Mesothelial cell of epicardium (in vitro differentiated cells): ENCODE measurements around the gene BTLA. TPM values are rescaled to one million over a fixed set of nuclear protein-coding genes. Genes with fewer than 3 reads are reported as not detected.

Source experiments
- DNase-seq, 2 experiments: peaks; one replicate each; pipeline ENCODE4 v3.0.0; 2021; ENCODE audit warnings: low spot score in 2 of 2; ENCODE audit not compliant: unreplicated experiment in 2 of 2
- H3K27ac Mint-ChIP-seq: 2 replicates; pipeline ENCODE4 v1.8.0; 2021; ENCODE audit warnings: mixed read lengths
- H3K27me3 Mint-ChIP-seq: 2 replicates; pipeline ENCODE4 v1.8.0; 2021; ENCODE audit warnings: low read depth, mixed read lengths
- H3K36me3 Mint-ChIP-seq: 2 replicates; pipeline ENCODE4 v1.8.0; 2021; ENCODE audit warnings: mixed read lengths
- H3K4me1 Mint-ChIP-seq: 2 replicates; pipeline ENCODE4 v1.8.0; 2021; ENCODE audit warnings: mixed read lengths
- H3K4me3 Mint-ChIP-seq: 2 replicates; pipeline ENCODE4 v1.8.0; 2021; ENCODE audit warnings: mild to moderate bottlenecking, moderate library complexity, mixed read lengths
- H3K9me3 Mint-ChIP-seq: 2 replicates; pipeline ENCODE4 v1.8.0; 2021; ENCODE audit warnings: mixed read lengths
- CTCF ChIP-seq: fragments of 200-600 bp; sonication (generic); IDR thresholded peaks from one replicate; pipeline ENCODE4 v1.5.0; 2021; ENCODE audit warnings: antibody characterized with exemption; ENCODE audit not compliant: unreplicated experiment
- total RNA-seq: library from RNA; stranded (reverse); gene quantifications from 3 replicates; pipeline ENCODE4 v1.2.1, GENCODE V29; 2021

BTLA gene
- total RNA-seq, 1 donor from 2014 or later, result not detected

GRCh38 chr3:112472691-112473090, 26.6 kb downstream of the BTLA start:
- TF ChIP-seq CTCF, result no peak
- no peak for DNase-seq
- H3K4me1 Mint-ChIP-seq, result no peaks in the 10 kb centered on the region
- H3K27ac Mint-ChIP-seq, result no peak overlapping the region
- H3K4me3 Mint-ChIP-seq, result no peak overlapping the region
- no peaks in the 10 kb centered on the region for H3K9me3 Mint-ChIP-seq
- H3K27me3 Mint-ChIP-seq, result no peaks in the 10 kb centered on the region
- no peaks in the 10 kb centered on the region for H3K36me3 Mint-ChIP-seq

- no peak for DNase-seq
- no peak overlapping the region for H3K27ac Mint-ChIP-seq
- TF ChIP-seq CTCF, result no peak
- H3K27me3 Mint-ChIP-seq, result no peaks in the 10 kb centered on the region
- no peaks in the 10 kb centered on the region for H3K4me1 Mint-ChIP-seq
- no peak overlapping the region for H3K4me3 Mint-ChIP-seq
- H3K9me3 Mint-ChIP-seq, result no peaks in the 10 kb centered on the region
- no peaks in the 10 kb centered on the region for H3K36me3 Mint-ChIP-seq
Observed at GRCh38 chr3:112471596-112472325, 27.5 kb downstream of the BTLA start.

GRCh38 chr3:112470788-112471187, 28.5 kb downstream of the BTLA start:
- no peaks in the 10 kb centered on the region for H3K36me3 Mint-ChIP-seq
- no peaks in the 10 kb centered on the region for H3K27me3 Mint-ChIP-seq
- no peak overlapping the region for H3K4me3 Mint-ChIP-seq
- TF ChIP-seq CTCF, result no peak
- no peak overlapping the region for H3K27ac Mint-ChIP-seq
- no peak for DNase-seq
- no peaks in the 10 kb centered on the region for H3K4me1 Mint-ChIP-seq
- no peaks in the 10 kb centered on the region for H3K9me3 Mint-ChIP-seq

- Mint-ChIP-seq H3K9me3 (no peaks in the 10 kb centered on the region), H3K27ac (no peak overlapping the region), H3K36me3 (no peaks in the 10 kb centered on the region), H3K4me1 (no peaks in the 10 kb centered on the region), H3K27me3 (no peaks in the 10 kb centered on the region), H3K4me3 (no peak overlapping the region)
- TF ChIP-seq CTCF, result no peak
- DNase-seq, result no peak
Observed at GRCh38 chr3:112469671-112470070, 29.6 kb downstream of the BTLA start.

GRCh38 chr3:112467539-112467938, 31.7 kb downstream of the BTLA start:
- Mint-ChIP-seq H3K36me3 (no peaks in the 10 kb centered on the region), H3K4me1 (no peaks in the 10 kb centered on the region), H3K27me3 (no peaks in the 10 kb centered on the region), H3K27ac (no peak overlapping the region), H3K4me3 (no peak overlapping the region), H3K9me3 (no peaks in the 10 kb centered on the region)
- no peak for TF ChIP-seq CTCF
- no peak for DNase-seq
